Occipital lobe (tissue), 2 donors: ENCODE measurements around the gene CDC42. TPM values are rescaled to one million over a fixed set of nuclear protein-coding genes. Genes with fewer than 3 reads are reported as not detected.

Experiments
- DNase-seq: peaks from one replicate; lab custom pipeline; 2025; lab: John Stamatoyannopoulos, UW
- total RNA-seq: library from RNA; depleted of rRNA; stranded (reverse); fragments of >200 nt; gene quantifications from one replicate; pipeline ENCODE4 v1.2.3, GENCODE V29; 2014

CDC42 gene
- total RNA-seq, 1 donor from 2014 or later, result 765 TPM

DNA sequence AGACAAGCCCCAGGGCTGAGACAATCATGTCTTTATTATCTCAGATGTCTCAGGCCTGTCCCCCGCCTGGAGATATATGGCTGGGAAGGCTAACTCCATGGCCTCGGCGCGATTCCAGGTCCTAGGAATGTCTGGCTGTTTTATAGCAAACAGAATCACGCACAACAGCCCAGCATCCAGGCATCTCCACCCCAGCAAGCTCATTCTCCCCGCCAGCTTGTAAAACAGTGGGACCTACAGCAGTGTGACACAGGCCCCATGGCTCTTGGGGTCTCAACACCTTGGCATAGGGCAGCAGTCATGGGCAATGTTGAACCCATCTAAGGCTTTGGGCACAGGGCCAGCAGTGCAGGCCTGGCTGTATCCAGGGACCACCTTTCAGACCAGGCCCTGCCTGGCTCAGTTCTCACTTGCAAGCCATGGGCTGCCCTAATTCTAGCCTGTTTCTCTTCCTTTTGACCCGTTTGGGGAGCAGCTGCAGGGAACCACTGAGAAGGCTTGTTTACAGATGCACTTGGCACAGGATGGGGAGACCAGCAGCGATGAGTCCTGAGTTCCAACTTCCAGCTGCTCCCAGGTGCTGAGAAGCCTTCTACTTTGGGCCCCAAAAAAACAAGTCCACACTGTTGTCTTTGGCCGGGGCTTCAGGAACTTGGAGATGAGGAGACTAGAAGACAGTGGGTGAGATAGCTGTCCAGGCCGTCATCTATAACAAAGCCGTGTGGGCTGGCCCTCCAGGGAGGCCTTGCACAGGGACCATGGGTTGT lies 56.0 kb downstream of the CDC42 start:
- no peak for DNase-seq

GRCh38 chr1:22110016-22110415 lies 57.5 kb downstream of the CDC42 start:
- no peak for DNase-seq

DNA sequence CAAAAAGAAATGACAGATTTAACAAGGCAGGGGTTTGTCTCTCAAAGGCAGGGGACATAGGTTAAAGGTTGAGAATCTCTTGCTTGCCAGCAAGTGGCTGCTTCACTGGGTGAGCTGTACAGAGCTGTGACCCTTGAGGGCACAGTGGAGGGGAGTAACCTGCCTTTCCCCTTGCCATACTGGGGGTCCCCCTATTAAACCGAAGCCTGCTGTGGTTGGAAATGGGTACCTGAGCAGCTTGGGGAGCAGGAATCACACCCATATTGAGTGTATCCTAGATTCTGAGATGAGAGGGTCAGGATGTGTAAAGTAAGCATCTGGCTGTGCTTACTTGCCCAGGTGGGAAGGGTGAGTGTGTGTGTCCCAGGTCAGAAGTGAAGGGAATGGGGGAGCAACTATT lies 58.6 kb downstream of the CDC42 start:
- no peak for DNase-seq

GRCh38 chr1:22111620-22112019 lies 59.1 kb downstream of the CDC42 start:
- no peak for DNase-seq

DNA sequence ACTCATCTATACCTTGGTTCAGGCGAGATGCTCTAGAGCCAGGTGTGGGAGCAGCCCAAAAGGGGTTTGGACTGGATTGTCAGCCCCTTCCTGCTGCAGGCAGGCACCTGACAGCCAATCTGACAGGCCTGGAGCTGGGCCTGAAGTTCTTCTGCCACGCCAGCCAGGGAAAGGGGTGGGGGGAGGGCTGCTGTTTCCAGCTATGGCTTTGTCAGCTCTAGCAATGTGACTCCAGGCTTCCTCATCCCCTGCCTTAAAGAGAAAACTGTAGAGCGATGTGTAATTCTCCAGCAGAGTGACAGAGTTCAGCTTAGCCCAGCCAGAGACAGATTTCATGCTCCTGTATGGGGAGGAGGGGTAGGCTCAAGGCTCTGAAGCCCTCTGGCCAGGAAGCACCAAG lies 60.0 kb downstream of the CDC42 start:
- DNase-seq, result no peak

- DNase-seq, result no peak
These were observed 61.8 kb downstream of the CDC42 start for GRCh38 chr1:22114083-22115012.

DNA sequence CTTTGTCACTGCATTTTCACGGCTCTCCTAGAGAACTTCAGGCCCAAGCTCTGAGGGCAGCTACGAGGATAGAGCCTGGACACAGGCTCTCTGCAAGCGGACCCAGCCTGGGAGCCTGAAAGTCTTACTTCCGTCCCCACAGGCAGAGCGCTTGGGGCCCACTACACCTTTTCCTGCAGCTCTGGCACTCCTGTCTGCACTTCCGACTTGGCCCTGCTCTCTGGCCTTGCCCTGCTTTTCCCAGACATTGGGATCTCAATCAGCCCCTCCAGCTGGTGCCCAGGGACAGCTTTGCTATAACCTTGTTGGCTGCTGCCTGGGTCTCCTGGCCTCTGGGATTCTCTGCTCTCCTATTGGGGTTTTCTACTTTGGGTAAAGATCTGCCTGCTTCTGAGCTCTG lies 62.8 kb downstream of the CDC42 start:
- DNase-seq, result no peak

GRCh38 chr1:22117238-22117637 lies 64.7 kb downstream of the CDC42 start:
- no peak for DNase-seq

DNA sequence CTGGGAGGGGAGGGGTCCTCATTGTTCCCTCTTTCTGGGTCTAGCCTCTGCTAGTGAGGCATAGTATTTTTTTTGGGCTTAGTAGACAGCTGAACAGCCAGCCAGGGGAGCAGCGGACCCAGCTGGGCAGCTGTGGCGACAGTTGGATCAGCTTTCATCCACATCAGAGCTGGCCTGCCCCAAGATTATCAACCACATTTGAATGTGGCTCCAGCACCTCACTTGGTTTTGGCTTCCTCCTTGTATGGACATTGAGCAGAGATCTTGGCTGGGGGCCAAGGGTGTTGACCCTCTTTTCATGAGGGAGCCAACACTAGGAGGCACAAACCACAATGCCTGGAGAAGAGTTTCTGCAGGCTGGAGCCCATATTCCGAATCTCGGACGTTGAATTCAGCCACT lies 65.3 kb downstream of the CDC42 start:
- DNase-seq, result no peak

DNA sequence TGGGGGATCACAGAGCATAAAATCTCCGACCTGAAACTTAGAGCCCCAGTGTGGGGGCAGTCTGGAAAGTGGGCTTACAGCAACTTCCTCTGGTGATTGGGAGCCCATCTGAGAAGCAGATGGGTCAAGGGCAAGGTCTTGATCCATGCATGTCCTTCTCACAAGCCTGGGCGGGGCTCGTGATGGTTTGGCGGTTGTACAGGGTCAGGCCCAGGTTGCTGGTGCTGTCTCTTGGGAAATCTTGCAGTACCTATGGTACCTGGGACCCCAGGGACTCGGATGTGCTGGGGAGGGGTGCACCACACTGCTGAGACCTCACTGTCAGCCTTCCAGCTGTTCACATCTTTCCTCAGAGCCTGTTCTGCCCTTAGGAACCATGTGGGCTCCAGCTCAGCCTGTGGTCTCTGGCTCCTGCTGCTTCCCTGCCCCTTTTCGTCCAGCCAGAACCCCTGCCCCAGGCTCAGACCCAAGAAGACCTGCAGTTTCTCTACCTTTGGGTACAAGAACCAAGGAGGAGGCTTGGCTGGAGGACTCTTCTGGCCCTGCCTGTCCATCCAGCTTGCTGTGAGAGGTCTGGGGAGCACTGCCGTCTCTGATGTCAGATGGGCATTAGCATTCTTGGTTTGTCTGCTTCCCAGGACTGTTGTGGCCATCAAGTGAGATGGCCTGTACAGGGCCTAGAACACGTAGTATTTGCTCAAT lies 65.9 kb downstream of the CDC42 start:
- no peak for DNase-seq

DNA sequence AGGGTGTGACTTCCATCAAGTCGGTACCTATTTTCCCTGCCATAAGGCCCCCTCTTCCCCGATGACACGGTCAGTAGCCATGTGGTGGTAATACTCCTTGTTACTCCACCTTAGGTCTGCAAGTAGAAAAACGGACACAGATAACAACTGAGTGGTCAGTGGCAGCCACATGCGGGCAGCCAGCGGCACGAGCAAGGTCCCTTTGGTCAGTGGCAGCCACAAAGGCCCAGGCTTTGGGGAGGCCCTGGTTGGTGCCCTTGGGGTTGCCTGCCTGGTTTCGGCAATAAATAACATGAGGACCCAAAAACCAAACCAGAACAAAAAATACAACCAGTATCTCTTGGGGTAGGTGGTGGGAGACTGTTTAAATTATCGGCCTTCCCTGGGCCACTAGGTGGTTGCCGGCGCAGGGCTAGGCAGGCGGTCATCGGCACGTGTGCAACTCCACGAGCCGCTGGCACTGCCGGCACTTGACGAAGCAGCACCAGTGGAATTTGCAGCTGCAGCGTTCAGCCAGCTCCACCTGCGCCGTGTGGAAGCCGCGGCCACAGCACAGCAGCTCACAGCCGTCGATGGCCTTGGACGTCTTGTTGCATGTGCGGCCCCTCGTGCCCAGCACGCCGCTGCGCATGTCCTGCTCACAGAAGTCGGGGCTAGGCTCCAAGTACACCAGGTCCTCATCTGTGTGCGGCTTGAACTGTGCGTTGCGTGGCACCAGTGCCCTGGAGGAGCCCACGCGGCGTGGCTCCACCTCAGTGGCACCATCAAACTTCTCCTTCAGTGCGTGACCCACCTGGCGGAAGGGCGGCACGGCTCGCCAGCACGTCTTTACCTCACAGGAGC lies 67.3 kb downstream of the CDC42 start:
- no peak for DNase-seq

DNA sequence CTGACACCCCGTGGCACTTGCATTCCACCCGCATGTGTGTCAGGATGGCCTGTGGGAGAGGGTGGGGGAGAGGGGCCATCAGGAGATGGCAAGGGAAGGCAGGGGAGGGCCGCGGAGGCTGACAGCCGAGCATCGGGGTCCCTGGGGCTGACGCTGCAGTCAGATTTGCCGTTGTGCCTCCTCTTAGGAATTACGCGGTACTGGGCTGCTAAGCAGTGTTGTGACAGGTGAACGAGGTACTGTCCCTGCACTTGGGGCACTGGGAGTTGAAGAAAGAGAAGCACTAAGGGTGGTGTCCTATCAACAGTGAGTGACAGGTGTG lies 67.9 kb downstream of the CDC42 start:
- no peak for DNase-seq

DNA sequence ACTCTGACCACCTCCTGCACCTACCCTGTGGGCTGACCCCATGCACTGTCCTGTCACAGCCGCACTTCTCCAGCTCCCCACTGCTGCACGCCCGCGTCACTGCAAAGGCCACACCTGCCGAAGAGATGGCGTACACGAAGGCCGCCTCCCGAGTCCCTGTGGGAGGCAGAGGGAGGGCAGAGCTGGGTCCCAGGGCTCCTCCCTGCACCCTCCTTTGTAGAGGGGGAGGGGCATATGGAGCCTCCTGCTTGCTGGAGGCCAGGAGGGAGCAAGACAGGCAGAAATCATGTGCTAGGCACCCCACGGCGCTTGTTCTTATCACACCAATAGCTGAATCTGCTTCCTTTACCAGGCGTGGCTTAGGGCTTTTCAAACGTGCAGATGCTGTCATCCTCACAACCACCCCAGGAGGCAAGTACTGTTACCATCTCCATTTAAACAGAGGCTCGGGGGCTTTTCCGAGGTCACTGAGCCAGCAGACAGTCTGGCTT lies 69.0 kb downstream of the CDC42 start:
- DNase-seq, result no peak

DNA sequence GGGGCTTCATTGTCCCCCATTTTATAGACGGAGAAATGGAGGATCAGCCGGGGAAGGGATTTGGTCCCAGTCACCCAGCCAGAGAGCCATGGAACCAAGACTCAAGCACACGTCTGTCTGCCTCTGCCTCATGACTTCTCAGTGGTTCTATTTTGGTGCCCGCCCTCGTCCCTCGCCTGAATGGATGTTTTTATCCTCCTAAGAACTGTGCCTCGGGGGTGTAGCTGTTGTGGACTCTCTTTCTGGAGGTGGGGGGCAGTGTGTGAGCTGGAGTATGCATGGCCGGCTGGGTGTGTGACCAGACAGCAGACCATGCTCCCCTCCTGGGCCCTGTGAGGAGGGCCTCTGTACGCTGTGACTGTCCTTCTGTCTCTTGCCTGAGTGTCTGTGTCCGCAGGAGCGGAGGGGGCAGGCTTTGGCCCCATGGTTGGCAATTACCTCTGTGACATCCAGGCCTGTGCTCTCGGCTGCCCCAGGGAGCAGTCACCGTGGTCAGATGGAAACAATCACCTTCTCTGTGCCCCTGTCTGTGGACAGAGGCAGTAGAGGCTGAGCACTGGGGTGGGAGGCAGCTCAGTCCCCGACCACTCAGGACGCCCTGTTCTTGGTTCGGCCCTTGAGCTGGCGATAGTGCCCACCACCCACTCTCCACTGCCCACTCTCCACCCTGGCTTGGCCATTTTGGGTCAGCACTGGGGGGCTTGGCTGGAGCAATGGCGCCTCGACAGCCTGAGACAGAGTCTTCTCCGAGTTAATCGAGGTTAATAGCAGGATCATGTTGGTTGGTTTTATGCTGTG lies 70.0 kb downstream of the CDC42 start:
- peak; percentile 39 for DNase-seq

GRCh38 chr1:22123071-22123390 lies 70.5 kb downstream of the CDC42 start:
- no peak for DNase-seq

DNA sequence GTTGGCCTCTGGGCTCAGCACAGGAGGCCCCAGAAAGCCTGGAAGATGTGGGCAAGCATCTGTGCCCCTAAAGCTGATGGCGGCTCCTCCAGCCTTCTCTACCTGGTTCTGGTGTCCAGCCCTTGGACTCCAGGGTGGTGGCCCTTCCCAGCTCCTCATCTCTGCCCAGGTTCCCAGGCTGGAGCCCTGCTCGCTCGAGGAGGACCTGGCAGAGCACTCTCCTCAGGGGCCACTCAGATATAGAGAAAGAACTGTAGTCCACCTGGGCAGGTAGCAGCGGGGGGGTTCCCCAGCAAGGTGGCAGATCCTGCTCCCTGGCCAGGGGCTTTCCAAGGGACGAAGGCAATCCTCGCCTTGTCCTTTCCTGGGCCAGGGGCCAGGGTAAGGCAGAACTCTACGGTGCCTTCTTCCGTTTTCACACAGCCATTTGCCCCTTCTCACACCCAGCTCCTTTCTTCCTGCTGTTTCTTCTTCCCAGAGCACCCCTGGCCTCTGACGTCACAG lies 71.4 kb downstream of the CDC42 start:
- DNase-seq, result no peak

DNA sequence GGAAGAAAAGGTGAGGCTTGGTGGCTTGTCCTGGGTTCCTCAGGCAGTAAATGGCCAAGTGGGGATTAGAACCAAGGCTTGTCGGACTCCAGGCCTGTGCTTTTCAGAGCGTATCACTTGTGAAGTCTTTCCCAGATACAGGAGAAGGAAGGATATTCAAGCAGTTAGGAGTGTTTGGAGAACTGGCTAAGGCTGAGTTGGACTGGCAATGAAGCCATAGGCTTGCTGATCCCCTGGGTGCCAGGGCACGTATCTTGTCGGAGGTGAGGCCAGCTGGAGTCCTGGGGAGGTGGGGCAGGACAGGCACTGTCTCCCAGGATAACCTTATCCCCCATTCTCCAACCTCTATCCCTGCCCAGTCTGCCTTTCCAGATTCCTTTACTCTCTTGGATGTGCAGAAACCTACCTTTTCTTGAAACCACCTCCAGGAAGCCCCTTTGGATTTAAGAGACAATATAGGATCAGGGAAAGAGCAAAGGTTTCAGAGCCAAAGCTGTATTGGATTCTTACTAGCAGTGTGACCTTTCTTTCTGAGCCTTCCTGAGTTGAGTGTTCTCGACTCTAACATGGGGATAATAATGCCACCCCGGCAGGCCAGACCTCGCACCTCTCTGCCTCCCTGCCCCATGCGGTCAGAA lies 72.2 kb downstream of the CDC42 start:
- no peak for DNase-seq

DNA sequence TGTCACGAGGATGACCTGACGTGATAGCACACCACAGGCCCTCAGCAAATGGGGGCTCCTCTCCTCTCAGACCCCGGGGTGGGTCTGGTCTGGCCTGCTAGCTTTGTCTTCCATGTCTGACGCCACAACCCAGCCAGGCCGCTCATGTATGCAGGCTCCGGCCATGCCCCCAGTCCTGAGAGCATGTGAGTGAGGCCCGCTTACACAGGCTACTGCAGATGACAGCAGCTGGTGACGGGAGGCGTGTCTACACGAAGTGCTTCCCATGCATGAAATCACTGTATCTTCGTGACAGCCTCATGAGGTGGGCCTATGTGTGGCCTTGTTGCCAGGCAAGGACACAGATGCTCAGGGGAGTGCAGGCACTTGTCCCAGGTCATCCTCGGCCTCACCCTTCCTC lies 74.0 kb downstream of the CDC42 start:
- DNase-seq, result no peak

DNA sequence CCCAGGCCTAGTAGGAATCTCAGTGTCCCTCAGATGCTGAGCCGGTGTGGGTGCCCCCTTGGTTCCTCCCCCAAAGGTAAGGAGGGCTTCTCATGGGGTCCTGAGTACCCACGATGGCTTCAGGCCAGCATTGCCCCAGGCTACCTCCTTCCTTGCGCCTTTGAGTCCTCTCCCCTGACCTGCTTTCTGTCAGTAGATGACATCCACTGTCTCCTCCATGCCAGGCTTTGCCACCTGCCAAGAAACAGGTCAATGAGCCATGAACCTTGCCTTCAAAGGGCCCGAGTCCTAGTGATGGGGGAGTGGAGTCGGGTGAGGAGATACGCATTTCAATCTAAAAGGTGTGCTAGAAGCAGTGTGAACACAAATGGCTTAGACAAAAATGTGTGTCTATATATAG lies 74.7 kb downstream of the CDC42 start:
- DNase-seq, result no peak

GRCh38 chr1:22127731-22128130 lies 75.2 kb downstream of the CDC42 start:
- no peak for DNase-seq
